ENCODE data around the gene PELI1.
A peak's percentile ranks its signal among the peaks of the same experiment; 100 is the strongest.
"Not testable (repeated sequence)": the region's sequence is repeated elsewhere in the genome, so short reads cannot be mapped to it uniquely, and the experiment has no call there.

Gene PELI1

DNA sequence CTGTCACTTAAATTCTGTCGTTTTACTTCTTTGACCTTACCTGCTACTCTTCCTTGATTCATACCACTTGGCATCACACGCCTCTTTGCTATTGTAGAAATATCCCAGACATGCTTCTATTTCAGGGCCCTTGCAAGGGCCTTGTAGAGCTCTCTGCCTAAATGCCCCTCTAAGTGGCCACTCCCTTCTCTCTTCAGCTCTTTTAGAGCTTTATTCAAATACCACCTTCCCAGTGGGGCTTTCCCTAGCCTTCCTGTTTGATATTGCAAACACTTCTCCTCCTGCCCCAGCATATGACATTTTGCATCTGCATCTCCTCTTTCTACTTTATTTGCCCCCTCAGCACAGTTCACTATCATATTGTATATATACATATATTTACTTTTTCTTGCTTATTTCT, 54.0 kb downstream of the PELI1 start:
- DNase-seq (ENCODE audit: low read depth in 2 of 2, low spot score in 1 of 2), result no peak

DNA sequence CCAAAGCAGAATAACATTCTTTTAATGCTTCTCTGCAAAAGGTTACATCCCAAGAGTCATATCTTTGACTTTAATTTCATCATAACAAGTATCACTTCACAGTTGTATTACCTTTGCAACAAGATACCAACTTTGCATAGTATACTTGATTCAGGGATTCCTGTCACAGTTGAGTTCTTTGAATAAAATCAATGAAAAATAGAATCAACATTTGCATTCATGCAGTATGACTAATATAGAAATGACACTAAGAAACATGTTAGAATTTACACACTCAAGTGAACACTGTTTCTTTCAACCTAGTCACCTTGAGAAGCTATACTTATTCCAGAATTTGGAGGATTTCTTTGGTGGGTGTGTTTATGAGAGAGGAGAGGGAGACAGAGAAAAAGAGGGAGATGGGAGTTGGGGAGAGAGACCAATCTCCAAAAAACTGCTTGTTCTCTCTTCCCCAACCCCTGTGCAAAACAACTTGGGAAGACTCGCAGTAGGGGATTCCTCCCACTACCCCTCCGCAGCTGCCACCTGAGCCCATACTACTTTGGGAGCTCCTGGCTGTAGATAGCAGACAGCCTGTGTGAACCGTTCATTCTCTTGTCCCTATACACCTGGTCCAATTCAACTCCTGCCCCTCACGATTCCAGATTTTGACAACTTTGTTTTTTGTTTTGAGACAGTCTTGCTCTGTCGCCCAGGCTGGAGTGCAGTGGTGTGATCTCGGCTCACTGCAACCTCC, 57.7 kb downstream of the PELI1 start:
- no peak for DNase-seq (ENCODE audit: low read depth in 2 of 2, low spot score in 1 of 2)

DNA sequence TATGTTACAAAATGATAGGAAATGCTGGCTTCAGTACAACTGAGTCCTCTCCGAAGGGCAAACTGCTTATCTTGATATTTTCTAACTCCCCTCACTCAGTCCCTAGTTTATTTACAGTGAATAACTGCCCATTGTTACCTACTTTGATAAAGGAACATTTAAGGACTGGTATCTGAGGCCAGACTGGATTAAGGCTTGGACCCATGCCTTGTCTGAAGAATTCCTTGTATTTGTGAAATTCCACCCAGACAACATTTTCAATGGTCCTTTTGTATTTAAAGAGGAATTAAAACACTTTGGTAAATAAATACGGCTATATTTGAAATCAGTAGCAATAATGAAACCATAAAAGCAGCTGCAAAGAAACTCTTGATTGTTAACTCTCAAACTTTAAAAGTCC, 58.3 kb downstream of the PELI1 start:
- DNase-seq (ENCODE audit: low read depth in 2 of 2, low spot score in 1 of 2), result no peak

DNA sequence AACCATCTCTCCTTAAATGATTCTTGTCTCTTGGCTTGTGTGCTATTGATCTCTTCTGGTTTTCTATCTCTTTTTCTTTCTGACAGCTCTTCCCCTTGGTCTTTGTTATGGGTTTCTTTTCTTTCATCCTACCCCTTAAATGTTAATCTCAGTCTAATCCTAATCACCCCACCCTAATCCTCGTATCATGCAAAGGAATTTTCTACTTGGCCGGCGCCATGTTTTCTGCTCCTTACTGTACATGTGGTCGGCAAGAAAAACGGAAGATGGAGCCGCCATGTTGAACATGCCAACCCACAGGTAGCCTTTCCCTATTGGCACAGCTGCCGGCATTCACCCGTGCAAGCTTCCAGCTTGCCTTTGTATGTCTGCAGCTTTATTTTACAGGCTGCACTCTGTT, 63.2 kb downstream of the PELI1 start:
- DNase-seq (ENCODE audit: low read depth in 2 of 2, low spot score in 1 of 2), result no peak

DNA sequence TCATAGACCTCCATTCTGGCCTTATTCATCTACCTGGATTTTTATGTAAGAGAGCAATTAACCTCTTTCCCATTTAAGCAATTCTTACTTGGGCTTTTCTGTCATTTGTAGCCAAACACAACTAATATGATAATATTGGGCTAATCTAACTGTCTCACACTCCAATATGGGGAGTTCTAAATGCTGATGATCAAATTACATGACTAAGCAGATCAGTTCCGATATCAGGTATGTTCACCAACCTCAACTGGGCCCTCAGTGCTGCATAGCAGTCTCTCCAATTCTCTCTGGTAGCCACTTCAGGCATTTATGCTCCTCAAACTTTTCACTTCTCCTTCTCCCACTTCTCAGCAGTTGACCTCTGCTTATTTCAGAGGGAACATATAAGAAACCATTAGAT, 64.0 kb downstream of the PELI1 start:
- no peak for DNase-seq (ENCODE audit: low read depth in 2 of 2, low spot score in 1 of 2)

DNA sequence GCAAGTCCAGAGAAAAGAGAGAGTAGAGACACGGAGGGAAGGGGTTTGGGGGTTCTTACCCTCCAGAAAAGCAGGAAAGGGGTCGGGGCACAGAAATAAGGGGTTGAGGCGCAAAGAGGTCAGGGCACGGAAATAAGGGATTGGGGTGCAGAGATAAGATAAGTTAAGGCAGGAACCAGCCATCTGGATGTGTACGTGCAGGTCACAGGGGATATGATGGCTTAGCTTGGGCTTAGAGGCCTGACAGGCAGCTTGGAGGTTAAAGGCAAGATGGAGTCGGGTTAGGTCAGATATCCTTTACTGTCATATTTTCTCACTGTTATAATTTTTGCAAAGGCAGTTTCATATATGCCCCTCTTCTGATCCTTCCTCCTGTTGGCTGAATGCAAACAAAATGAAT, 64.5 kb downstream of the PELI1 start:
- not testable (repeated sequence) for DNase-seq (ENCODE audit: low read depth in 2 of 2, low spot score in 1 of 2)

DNA sequence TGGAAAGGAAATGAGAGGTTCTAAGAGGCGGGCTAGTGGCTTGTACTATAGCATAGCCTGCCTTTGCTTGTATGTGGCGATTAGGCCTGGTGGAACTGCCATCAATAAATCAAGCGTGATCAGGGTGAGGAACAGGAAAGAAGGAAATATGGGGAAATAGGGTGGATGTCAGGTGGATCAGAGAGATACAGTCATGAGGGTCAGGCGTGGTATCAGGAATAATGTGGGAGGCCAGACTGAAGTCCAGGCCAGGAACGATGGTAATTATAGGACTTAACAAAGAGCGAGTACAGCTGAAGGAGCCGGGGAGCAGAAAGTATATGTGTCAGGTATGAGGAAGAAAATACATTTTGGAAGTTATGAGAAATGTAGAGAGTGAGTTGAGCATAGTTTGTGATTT, 67.4 kb downstream of the PELI1 start:
- DNase-seq (ENCODE audit: low read depth in 2 of 2, low spot score in 1 of 2), result not testable (repeated sequence)

DNA sequence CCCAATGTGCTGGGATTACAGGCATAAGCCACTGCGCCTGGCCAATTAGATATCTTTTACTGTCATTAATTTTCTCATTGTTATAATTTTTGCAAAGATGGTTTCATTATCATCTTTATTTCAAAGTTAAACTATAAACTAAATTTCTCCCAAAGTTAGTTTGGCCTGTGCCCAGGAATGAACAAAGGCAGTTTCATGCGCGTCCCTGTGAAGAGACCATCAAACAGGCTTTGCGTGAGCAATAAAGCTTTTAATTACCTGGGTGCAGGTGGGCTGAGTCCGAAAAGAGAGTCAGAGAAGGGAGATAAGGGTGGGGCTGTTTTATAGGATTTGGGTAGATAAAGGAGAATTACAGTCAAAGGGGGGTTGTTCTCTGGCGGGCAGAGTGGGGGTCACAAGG, 69.6 kb downstream of the PELI1 start:
- DNase-seq (ENCODE audit: low read depth in 2 of 2, low spot score in 1 of 2), result not testable (repeated sequence)

DNA sequence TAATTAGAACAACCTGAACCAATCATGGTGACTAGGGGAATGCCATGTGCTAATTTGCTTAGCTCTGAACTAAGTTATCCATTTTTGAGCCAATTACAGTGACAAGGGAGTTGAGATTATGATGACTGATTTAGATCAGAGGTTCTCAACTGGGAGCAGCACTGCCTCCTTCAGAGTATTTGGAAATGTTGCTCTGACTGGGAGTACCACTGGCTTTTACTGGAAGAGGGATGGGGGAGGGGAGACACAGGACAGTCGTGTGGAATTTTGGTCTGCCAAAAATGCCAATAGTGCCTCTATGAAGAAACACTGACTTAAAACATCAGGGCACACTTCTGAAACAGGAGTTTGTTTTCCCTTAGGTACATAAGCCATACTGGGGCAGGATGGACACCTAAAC, 76.9 kb downstream of the PELI1 start:
- DNase-seq (ENCODE audit: low read depth in 2 of 2, low spot score in 1 of 2), result no peak

DNA sequence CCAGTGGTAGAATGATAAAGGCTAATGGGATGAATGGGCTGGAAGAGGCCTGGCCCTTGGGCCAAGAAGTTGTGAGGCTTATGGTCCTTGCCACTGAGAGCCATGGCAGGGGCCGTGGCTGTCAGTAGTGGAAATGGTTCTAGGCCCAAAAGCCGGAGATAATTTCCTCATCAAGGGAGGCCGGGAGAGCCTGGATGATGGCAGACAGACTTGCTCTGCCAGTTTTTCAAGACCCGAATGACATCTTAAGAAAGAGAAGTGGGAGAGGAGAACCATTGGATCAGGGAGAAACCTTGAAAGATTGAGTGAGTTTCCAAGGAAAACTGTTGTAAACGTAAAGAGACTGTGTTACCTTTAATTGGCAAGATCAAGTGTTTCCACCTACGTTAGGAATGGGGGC, 78.7 kb downstream of the PELI1 start:
- no peak for DNase-seq (ENCODE audit: low read depth in 2 of 2, low spot score in 1 of 2)

DNA sequence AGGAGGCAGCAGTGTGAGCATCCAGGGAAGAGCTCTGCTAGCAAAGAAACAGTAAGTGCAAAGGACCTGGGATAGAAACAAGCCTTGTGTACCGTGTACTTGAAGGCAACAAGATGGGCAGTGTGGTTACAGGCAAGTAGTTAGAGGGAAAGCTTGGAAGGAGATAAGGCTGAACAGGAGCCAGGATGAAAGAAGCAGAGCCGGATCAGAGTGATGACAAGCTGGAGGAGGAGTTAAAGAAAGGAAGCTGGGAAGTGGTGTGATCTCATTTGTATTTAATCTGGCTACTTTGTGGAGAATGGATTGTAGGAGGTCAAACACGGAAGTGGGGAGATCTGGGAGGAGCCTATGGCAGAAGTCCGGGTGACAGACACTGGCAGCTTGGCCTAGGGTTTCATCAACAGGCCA, 80.3 kb downstream of the PELI1 start:
- DNase-seq (ENCODE audit: low read depth in 2 of 2, low spot score in 1 of 2), result no peak

DNA sequence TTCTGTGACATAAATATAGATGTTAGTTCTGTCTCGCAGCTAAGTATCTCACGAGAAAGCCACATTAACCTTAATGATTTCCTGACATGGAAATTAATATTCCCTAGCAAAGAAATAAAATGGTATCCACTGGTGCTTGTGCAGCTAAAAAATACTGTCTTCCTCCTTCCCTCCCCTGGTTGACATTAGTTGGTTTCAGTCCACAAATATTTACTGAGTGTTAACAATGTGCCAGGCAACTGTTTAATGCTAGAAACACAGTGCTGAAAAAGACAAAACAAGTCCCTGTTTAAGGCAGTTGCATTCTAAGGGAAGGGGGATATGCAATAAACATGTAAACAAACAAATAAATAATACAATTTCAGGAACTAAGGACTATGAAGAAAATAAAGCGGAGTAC, 80.8 kb downstream of the PELI1 start:
- no peak for DNase-seq (ENCODE audit: low read depth in 2 of 2, low spot score in 1 of 2)

DNA sequence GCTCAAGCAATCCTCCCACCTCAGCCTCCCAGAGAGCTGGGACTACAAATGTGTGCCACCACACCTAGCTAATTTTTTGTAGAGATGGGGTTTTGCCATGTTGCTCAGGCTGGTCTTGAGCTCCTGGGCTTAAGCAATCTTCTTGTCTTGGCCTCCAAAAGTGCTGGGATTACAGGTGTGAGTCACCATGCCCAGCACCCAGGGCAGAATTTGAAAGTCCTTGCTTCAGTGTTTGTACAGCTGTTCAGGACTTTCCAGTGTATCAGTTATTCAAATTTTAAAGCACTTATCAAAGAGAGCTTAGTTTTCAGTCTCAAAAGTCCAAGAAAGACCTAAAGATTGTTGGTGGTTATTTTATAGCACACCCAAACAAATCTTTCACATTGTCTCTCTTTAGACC, 81.4 kb downstream of the PELI1 start:
- no peak for DNase-seq (ENCODE audit: low read depth in 2 of 2, low spot score in 1 of 2)

DNA sequence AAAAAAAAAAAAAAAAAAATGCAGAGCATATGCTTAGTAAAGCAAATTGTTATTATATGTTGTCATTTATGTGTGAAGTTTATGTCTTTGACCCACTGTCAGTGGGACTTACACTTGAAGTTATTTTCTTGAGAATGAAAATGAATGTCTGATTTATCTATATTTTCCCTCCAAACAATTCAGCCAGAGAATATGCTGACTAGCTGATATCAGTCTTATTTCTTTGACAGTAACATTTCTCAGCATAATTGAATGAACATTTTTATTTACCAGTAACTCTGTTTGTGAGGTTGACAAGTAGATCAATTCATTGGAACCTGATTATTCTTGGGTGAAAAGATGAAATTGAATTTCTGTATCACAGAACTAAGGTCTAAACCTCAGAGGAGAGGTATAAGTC, 85.0 kb downstream of the PELI1 start:
- DNase-seq (ENCODE audit: low read depth in 2 of 2, low spot score in 1 of 2), result no peak

DNA sequence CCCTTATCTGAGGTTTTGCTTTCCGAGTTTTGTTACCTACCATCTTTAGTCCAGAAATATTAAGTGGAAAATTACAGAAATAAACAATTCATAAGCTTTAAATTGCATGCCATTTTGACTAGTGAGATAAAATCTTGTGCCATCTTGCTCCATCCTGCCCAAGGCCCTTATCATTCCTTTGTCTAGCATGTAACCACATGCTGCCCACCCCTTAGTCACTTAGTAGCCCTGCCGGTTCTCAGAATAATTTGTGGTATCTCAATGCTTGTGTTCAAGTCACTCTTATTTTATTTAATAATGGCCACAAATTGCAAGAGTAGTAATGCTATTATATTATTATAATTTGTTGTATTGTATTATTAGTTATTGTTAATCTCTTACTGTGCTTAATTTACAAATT, 88.2 kb downstream of the PELI1 start:
- DNase-seq (ENCODE audit: low read depth in 2 of 2, low spot score in 1 of 2), result no peak

DNA sequence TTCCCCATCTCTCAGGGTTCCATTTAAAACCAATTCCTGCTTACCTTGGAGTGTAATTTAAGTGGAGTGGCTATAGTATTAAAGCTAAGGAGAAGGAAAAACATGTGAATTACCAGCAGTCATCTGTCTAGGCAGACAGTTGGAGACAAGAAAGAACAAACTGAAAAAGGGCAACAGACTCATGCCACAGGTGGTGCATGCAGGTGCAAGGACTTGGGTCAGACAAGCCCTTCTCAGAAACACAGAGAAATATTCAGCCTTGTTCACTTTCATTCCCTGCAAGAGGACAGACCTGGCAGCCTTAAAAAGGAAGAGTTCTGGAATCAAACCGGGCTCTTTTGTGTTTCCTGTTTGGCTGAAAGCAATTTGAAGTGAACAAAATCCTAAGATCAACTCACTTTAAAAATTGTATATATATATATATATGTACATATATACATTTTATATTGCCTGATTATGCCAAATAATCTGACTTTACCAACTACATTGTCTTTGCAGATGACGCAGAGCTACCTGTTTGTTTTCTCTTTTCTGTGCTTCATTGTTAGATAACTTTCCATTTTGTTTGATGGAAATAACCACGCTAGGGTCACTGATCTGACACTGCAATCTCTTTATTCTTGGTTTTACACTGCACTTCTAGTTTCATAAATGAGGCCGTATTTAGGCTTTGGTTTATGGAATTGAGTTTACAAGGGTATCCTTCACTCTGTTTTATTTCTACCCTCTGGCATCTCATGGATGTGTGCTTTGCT, 89.9 kb downstream of the PELI1 start:
- DNase-seq (ENCODE audit: low read depth in 2 of 2, low spot score in 1 of 2), result no peak

DNA sequence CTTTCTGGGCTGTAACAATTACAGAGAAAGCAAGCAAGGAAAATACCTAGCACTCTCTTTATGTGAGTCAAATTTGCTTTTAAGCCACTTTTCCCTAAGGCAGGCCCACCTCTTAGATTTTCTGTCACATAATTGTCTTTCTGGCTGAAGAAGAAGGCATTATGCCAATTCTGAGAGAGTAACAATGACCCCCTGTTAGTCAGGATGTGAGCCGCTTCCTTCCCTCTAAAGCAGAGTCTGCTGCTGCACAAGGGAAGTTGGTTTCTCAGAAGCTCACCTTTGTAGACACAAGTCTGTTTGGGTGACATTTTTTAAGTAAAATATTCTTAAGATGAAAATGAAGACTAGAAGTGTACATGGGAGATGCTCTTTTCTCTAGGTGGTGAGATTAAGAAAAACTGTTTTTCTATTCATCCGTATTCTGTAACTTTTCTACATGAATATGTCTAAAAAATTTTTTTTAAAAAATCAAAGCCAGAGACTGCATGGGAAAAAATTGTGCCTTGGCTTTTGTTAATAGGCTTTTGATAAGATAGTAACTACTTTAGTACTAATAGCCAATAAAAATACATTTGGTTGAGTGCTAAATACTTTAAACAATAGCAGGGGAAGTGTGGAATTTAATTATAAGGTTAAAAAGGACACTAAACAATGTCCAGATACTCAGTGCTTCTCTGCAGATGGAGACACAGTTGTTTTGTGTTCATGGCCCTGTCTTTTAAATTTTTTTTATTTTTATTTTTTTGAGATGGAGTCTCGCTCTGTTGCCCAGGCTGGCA, 91.6 kb downstream of the PELI1 start:
- DNase-seq (ENCODE audit: low read depth in 2 of 2, low spot score in 1 of 2), result no peak

DNA sequence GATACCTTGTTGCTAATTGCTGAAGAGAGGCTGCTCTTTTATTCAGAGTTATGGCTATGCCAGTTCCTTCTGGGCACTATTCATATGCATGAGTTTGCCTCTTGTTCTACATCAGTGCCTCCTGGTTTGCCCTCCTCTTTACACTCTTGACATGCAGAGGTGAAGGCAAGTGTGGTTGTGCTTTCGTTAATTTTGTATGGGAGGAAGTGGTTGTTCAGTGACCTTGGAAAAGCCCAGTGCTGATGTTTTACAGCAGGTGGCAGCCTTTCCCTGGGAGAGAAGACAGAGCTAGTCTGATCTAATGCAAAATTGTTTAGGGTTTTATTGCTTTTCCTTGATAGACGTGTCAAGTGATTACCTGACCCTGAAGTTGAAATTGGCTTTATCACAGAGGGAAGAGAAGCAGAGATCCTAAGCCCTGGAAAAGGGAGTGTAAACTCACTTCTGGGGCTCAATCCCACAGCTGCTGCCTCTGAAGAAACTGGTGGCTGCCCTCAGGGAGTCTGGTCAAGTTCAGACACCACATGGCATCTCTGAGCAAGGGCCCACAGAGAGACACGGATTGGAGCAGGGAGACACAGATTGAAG, 94.5 kb downstream of the PELI1 start:
- DNase-seq (ENCODE audit: low read depth in 2 of 2, low spot score in 1 of 2), result peak; percentile 17 to 37

DNA sequence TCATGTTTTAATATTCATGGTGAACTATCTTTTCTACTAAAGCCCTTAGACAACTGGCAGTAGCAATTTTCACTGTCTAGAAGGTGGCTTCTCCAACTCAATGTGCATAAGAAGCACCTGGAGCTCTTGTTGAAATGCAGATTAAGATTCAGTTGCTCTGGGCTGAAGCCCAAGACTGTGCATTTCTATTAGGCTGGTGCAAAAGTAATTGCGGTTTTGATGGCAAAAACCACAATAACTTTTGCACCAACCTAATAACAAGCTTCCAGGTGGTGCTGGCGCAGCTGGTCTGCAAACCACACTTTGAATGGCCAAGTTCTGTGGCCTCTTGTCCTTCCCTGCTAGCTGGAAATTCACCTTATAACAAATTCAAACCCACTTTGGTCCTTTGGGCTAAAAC, 98.3 kb downstream of the PELI1 start:
- no peak for DNase-seq (ENCODE audit: low read depth in 2 of 2, low spot score in 1 of 2)
